GM12892 (cell line): ENCODE measurements around the gene SLC39A11.

Experiments
- POLR2A ChIP-seq: IDR thresholded peaks from 2 replicates; pipeline ENCODE4 v1.6.1; 2011; ENCODE audit warnings: low read depth, low read length, control low read depth
- POLR2AphosphoS5 ChIP-seq: IDR thresholded peaks from 2 replicates; pipeline ENCODE4 v1.6.1; 2011; ENCODE audit warnings: low read depth, low read length, control low read depth

DNA sequence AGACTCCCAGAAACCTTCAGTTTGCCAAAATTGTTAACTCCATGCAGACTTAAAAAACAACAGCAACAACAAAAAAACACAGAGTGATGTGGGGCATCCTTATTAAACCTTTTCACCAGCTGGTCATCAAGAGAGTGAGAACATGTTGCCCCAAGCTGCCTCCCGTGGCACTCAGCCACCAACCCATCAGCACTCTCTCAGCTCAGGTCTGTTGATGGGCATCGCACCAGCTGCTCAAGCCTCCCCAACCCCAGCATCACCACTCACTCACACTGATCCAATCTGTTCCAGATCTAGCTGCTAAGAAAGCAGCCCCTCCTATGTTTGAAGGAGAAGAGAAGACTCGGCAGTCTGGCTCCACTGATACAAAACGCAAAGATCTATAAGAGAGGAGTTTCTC lies 46.8 kb downstream of the SLC39A11 start:
- TF ChIP-seq POLR2A (no peak), POLR2AphosphoS5 (no peak)
